Ascending aorta (tissue), 2 donors: ENCODE results near the gene SLC23A2. TPM values are rescaled to one million over a fixed set of nuclear protein-coding genes. Genes with fewer than 3 reads are reported as not detected.
"Not testable (repeated sequence)": the region's sequence is repeated elsewhere in the genome, so short reads cannot be mapped to it uniquely, and the experiment has no call there.

Experiments used
- DNase-seq, 2 donors: peaks; one replicate each; pipeline ENCODE4 v3.0.0-alpha.2; 2019; ENCODE audit warnings: low spot score in 2 of 2
- H3K27ac ChIP-seq, 2 donors: fragments of 200-600 bp; sonication (generic); one replicate each; pipeline ENCODE4 v1.5.1; 2016 to 2017; ENCODE audit warnings: mild to moderate bottlenecking in 1 of 2
- H3K27me3 ChIP-seq: fragments of 200-600 bp; sonication (generic); one replicate; pipeline ENCODE4 v1.5.1; 2017
- H3K36me3 ChIP-seq, 2 donors: fragments of 200-600 bp; sonication (generic); one replicate each; pipeline ENCODE4 v1.5.1; 2016
- H3K4me1 ChIP-seq, 2 donors: fragments of 200-600 bp; sonication (generic); one replicate each; pipeline ENCODE4 v1.5.1; 2016 to 2017; ENCODE audit warnings: mild to moderate bottlenecking in 1 of 2
- H3K4me3 ChIP-seq, 2 donors: fragments of 200-600 bp; sonication (generic); one replicate each; pipeline ENCODE4 v1.5.1; 2016 to 2017; ENCODE audit warnings: mild to moderate bottlenecking in 1 of 2
- H3K9me3 ChIP-seq, 2 donors: fragments of 200-600 bp; sonication (generic); one replicate each; pipeline ENCODE4 v1.5.1; 2016
- intact Hi-C: fragments of 100-400 bp; cut with DNase I; formaldehyde crosslinking; loops from one replicate; pipeline ENCODE4 v1.15.1; 2023
- total RNA-seq: library from RNA; depleted of rRNA; stranded (reverse); fragments of >200 nt; gene quantifications from one replicate; pipeline ENCODE4 v1.1.0, GENCODE V29; 2016
- TF ChIP-seq, protein P1 (sequence below), 3 experiments: fragments of 200-600 bp in 2 of 3; fragments of 450-650 bp in 1 of 3; sonication (generic) in 2 of 3; IDR thresholded peaks; one replicate each; pipeline ENCODE4 v1.5.1; 2016 to 2019; ENCODE audit warnings: antibody characterized with exemption in 3 of 3, mild to moderate bottlenecking in 1 of 3, moderate library complexity in 1 of 3

Gene SLC23A2
- total RNA-seq, 1 donor from 2014 or later, result 32.8 TPM

DNA sequence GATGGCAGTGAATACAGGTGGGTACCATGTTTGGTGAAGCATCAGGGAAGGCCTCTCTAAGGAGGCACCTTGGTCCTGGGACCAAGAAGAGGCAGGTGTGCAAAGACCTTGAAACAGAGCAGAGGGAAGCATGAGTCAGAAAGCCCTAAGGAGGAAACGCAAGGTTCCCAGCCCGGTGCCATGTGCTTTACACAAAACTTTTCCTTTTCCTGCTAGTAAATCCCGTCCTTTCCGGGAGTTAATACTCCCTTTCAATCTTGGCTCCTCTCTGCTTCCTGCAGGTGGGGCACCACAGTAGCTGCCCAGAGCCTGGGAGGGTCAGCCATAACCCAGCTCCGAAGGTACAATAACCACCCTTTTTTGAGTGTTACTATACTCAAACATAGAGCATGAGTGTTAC, 19.4 kb upstream of the SLC23A2 start:
- no peak for DNase-seq
- H3K9me3 ChIP-seq, result no peaks in the 10 kb centered on the region
- no peak overlapping the region for H3K27ac ChIP-seq
- no peaks in the 10 kb centered on the region for H3K4me1 ChIP-seq
- TF ChIP-seq, protein P1, sequence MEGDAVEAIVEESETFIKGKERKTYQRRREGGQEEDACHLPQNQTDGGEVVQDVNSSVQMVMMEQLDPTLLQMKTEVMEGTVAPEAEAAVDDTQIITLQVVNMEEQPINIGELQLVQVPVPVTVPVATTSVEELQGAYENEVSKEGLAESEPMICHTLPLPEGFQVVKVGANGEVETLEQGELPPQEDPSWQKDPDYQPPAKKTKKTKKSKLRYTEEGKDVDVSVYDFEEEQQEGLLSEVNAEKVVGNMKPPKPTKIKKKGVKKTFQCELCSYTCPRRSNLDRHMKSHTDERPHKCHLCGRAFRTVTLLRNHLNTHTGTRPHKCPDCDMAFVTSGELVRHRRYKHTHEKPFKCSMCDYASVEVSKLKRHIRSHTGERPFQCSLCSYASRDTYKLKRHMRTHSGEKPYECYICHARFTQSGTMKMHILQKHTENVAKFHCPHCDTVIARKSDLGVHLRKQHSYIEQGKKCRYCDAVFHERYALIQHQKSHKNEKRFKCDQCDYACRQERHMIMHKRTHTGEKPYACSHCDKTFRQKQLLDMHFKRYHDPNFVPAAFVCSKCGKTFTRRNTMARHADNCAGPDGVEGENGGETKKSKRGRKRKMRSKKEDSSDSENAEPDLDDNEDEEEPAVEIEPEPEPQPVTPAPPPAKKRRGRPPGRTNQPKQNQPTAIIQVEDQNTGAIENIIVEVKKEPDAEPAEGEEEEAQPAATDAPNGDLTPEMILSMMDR (IDR thresholded peaks at IDR 0.05), result no peak
- intact Hi-C loops, result no loop called here
- H3K4me3 ChIP-seq, result no peak overlapping the region
- H3K36me3 ChIP-seq, result no peaks in the 10 kb centered on the region
- H3K27me3 ChIP-seq, result no peaks in the 10 kb centered on the region

DNA sequence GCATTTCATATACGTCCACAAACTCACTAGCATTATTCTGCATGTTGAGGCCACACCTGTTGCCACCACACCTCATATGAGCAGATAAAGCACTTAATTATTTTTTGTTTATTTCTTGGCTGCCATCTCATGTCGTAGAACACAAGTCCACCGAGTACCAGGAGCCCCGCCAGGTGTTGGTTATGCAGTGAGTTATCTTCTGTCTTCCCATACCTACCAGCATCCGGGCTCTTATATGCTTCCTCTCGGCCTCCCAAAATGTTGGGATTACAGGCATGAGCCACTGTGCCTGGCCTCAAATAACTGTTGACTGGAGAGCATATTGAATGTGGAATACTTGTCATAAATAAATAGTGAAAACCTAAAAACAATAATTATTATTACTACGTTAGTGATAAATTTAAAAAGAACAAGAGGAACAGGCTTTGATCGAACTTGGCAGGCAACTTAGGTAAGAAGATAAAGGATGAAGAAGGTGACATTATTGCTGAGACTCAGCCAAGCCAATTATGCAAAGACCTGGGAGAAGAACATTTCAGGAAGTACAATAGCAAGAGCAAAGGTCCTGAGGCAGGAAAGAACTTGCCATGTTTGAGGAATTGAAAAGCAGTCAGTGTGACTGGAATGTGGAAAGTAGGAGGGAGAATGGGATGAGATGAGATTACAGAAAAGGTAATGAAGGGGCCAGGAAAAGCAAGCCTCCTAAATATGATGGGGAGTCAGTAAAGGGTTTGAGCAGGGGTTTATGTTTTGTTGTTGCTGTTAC, 12.6 kb upstream of the SLC23A2 start:
- Histone ChIP-seq H3K27me3 (no peaks in the 10 kb centered on the region), H3K27ac (no peak overlapping the region), H3K4me3 (no peak overlapping the region), H3K4me1 (no peaks in the 10 kb centered on the region), H3K36me3 (no peaks in the 10 kb centered on the region), H3K9me3 (no peaks in the 10 kb centered on the region)
- TF ChIP-seq, protein P1 (IDR thresholded peaks at IDR 0.05), result no peak
- DNase-seq, result no peak
- intact Hi-C loops, result no loop called here

DNA sequence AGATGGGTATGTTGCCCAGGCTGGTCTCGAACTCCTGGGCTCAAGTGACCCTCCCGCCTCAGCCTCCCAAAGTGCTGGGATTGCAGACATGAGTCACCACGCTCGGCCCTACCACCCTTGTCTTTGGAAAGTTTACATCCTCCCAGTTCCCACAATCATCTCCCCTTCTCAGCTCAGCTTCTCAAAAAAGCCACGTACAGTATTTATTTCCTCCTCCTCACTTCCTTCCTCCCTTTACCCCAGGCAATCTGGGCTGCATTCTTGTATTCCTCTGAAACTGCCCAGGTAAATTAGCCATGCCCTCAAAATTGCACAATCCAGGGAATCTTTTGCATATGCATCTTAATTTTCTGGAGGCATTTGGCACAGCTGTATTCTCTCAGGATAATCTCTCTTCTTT, 7.4 kb upstream of the SLC23A2 start:
- DNase-seq, result no peak
- Histone ChIP-seq H3K4me3 (no peak overlapping the region), H3K27me3 (no peaks in the 10 kb centered on the region), H3K36me3 (no peaks in the 10 kb centered on the region), H3K9me3 (no peaks in the 10 kb centered on the region), H3K4me1 (no peaks in the 10 kb centered on the region), H3K27ac (no peak overlapping the region)
- TF ChIP-seq, protein P1 (IDR thresholded peaks at IDR 0.05), result no peak
- intact Hi-C loops, result no loop called here

DNA sequence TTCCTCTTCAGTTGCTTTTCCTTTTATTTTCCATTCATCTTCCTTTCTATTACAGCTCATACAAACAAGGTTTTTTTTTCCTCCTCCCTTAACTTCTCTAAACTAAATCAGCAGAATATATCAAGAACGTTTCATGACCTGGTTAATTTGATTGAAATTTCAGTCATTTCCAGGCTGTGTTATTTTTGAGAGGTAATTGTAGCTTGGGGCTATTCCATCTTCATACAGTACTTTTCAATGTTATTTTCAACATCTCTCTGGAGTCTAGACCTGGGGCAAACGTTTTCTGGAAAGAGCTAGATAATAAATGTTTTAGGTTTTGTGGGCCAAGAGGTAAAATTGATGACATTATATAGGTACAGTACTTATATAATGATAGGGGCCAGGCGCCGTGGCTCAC, 4.0 kb upstream of the SLC23A2 start:
- Histone ChIP-seq H3K9me3 (no peaks in the 10 kb centered on the region), H3K27ac (no peak overlapping the region), H3K27me3 (no peaks in the 10 kb centered on the region), H3K4me1 (peaks cover 0 to 3% of the 10 kb centered on the region in 2 donors), H3K36me3 (no peaks in the 10 kb centered on the region), H3K4me3 (no peak overlapping the region)
- TF ChIP-seq, protein P1 (IDR thresholded peaks at IDR 0.05), result no peak
- no peak for DNase-seq
- intact Hi-C loops, result no loop called here

DNA sequence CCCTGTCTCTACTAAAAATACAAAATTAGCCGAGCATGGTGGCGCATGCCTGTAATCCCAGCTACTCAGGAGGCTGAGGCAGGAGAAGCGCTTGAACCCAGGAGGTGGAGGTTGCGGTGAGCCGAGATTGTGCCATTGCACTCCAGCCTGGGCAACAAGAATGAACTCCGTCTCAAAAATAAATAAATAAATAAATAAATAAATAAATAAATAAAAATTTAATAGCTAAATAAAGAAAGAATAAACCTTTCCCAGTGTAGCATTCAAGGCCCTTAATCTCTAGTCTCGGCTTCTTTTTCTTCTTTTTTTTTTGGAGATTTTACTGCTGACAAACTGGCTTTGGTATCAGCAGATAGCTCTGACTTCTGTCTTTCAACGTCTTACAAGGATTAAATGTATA, 3.5 kb upstream of the SLC23A2 start:
- H3K27ac ChIP-seq, intact Hi-C loops, DNase-seq, H3K36me3 ChIP-seq, H3K9me3 ChIP-seq, H3K27me3 ChIP-seq, H3K4me3 ChIP-seq, H3K4me1 ChIP-seq: not testable (repeated sequence)

DNA sequence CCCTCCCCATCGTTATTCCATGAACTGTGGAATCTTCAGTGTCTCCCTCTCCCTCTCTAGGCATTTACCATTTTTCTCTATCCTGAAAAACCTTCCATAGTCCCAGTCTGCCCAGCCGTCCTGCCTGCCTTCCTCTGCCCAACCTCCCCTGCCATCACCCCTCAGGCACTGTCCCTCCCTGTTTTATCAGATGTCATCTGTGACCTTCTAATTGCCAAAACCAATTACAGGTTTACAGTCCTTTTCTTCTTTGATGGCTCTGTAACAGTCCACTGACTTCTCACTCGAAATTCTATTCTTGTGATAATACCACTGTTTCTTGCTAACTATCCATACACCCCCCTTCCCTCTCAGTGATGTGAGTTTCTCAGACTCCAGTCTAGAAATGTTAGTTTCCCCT, 2.3 kb upstream of the SLC23A2 start:
- TF ChIP-seq, protein P1 (IDR thresholded peaks at IDR 0.05), result no peak
- no peaks in the 10 kb centered on the region for H3K9me3 ChIP-seq
- no peak for DNase-seq
- H3K36me3 ChIP-seq, result no peaks in the 10 kb centered on the region
- no peak overlapping the region for H3K27ac ChIP-seq
- intact Hi-C loops, result no loop called here
- no peaks in the 10 kb centered on the region for H3K27me3 ChIP-seq
- H3K4me1 ChIP-seq, result peaks cover 0 to 10% of the 10 kb centered on the region in 2 donors
- no peak overlapping the region for H3K4me3 ChIP-seq
